Measurements from ENCODE around the gene LRIG2. TPM values are rescaled to one million over a fixed set of nuclear protein-coding genes. Genes with fewer than 3 reads are reported as not detected.

Gene LRIG2
- total and polyA plus RNA-seq, 2 donors from 2014 or later, result 3.6 to 17.4 TPM

DNA sequence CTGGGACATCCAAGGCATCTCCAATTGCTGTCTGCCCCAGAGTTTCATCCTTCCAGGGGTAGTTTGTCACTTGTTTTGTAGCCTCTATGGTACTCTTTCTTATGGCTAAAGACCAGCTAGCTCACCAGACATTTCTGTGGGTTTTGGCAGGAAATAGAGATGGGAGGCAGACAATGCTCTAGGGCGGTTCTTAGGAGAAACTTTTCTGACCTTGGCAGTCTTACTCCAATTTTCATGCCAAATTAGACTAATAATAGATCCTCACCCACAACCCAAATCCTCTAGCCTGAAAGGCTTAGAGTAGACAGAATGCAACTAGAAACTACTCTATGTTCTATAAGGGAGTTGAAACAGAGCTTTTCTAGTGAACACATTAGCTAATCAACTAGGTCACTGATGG lies 69.8 kb downstream of the LRIG2 start:
- DNase-seq, result no peak
- intact Hi-C loops (cut with DNase I), result loop anchor here (10.0 kb wide), 1 partner anchor 542 kb away; no protein-coding TSS in a partner anchor
- no peak overlapping the region for H3K27ac ChIP-seq (ENCODE audit: low read depth in 2 of 2, low read length in 2 of 2)
- TF ChIP-seq, protein P1, sequence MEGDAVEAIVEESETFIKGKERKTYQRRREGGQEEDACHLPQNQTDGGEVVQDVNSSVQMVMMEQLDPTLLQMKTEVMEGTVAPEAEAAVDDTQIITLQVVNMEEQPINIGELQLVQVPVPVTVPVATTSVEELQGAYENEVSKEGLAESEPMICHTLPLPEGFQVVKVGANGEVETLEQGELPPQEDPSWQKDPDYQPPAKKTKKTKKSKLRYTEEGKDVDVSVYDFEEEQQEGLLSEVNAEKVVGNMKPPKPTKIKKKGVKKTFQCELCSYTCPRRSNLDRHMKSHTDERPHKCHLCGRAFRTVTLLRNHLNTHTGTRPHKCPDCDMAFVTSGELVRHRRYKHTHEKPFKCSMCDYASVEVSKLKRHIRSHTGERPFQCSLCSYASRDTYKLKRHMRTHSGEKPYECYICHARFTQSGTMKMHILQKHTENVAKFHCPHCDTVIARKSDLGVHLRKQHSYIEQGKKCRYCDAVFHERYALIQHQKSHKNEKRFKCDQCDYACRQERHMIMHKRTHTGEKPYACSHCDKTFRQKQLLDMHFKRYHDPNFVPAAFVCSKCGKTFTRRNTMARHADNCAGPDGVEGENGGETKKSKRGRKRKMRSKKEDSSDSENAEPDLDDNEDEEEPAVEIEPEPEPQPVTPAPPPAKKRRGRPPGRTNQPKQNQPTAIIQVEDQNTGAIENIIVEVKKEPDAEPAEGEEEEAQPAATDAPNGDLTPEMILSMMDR (IDR thresholded peaks at IDR 0.05; ENCODE audit: borderline replicate concordance, extremely low read depth, insufficient read depth), result no peak
- H3K9me3 ChIP-seq (ENCODE audit: control insufficient read depth in 2 of 3, insufficient read depth in 1 of 3, low read length in 3 of 3), result no peaks in the 10 kb centered on the region
- H3K9ac ChIP-seq (ENCODE audit: low read length in 3 of 3), result no peak overlapping the region
- H3K36me3 ChIP-seq (ENCODE audit: control insufficient read depth in 2 of 3, insufficient read depth in 3 of 3, low read length in 3 of 3), result no peaks in the 10 kb centered on the region
- no peak overlapping the region for H3K4me3 ChIP-seq (ENCODE audit: low read length in 3 of 3)
- peaks cover 0 to 11% (median 6%) of the 10 kb centered on the region in 3 donors for H3K4me1 ChIP-seq (ENCODE audit: control insufficient read depth in 2 of 3, insufficient read depth in 2 of 3, low read depth in 1 of 3, low read length in 3 of 3)
- no peak for FAIRE-seq
- no peaks in the 10 kb centered on the region for H3K27me3 ChIP-seq (ENCODE audit: control insufficient read depth, insufficient read depth, low read length)

DNA sequence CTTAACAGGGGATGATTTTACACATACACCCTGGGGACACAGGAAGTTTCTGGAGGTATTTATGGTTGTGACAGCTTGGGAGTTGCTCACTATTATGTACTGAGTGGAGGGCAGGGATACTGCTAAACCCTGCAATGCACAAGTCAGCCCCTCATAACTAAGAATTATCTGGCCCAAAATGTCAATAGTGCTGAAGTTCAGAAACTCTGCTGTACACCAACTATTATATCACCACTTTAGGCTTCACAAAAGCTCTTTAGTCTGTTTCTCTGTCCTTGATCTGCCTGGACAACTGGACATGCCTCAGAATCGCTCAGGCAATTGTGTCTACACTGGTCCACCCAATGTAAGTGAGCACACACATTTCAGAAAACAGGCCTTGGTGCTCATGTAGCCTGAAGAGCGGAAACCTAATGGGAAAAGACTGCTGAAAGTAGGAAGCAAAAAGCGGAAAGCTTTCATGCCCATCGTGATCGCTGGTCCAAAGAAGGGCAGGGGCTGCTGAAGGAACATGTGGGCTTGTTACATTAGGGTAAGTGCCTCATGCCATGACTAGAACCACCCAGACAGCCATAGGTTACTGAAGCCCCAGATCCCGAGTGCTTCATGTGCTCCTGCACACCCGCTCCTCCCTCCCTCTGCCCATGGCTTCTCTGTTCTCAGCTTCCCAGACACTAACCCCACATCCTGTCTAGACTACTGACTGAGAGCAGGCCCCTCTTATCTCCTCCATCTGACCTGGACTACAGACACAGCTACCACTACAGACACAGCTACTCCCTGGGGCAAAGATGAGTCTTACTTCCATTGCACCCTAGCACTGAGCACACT lies 73.5 kb downstream of the LRIG2 start:
- no peak for FAIRE-seq
- intact Hi-C loops (cut with DNase I), result loop anchor here (10.0 kb wide), 1 partner anchor 538 kb away; no protein-coding TSS in a partner anchor

DNA sequence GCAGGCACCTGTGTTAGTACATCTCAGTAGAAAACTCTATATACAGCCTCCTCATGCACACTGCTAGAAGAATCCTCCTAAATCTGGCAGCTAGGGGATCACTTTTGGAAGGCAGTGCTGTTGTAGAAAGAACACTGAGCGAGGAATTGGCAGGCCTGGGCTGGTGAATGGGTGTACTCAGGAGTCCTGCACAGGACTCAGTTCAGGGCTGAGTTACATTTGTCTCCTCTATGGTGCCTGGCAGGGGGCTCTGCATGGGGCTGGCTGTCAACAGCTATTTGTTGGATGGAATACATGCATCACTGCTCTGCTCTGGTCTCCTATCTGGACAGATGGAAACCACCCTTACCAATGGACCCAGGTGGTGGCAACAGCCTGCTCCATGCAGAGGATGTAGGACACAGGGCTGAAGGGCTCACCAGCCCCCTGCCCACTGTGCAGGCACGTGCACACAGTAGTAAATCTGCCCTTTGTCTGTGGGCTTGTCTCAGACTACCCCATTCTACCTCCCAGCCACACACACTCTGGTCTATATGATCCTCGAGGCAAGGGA lies 74.2 kb downstream of the LRIG2 start:
- no peaks in the 10 kb centered on the region for H3K27me3 ChIP-seq (ENCODE audit: control insufficient read depth, insufficient read depth, low read length)
- H3K27ac ChIP-seq (ENCODE audit: low read depth in 2 of 2, low read length in 2 of 2), result no peak overlapping the region
- H3K9ac ChIP-seq (ENCODE audit: low read length in 3 of 3), result no peak overlapping the region
- intact Hi-C loops (cut with DNase I), result loop anchor here (10.0 kb wide), 1 partner anchor 538 kb away; no protein-coding TSS in a partner anchor
- TF ChIP-seq, protein P1 (IDR thresholded peaks at IDR 0.05; ENCODE audit: borderline replicate concordance, extremely low read depth, insufficient read depth), result no peak
- FAIRE-seq (no peak), DNase-seq (no peak)
- H3K4me3 ChIP-seq (ENCODE audit: low read length in 3 of 3), result no peak overlapping the region
- H3K36me3 ChIP-seq (ENCODE audit: control insufficient read depth in 2 of 3, insufficient read depth in 3 of 3, low read length in 3 of 3), result no peaks in the 10 kb centered on the region
- no peaks in the 10 kb centered on the region for H3K9me3 ChIP-seq (ENCODE audit: control insufficient read depth in 2 of 3, insufficient read depth in 1 of 3, low read length in 3 of 3)
- peaks cover 0 to 6% (median 2%) of the 10 kb centered on the region in 3 donors for H3K4me1 ChIP-seq (ENCODE audit: control insufficient read depth in 2 of 3, insufficient read depth in 2 of 3, low read depth in 1 of 3, low read length in 3 of 3)

More for the DNA sequence above, 73.5 kb downstream of the LRIG2 start:
- no peaks in the 10 kb centered on the region for H3K27me3 ChIP-seq (ENCODE audit: control insufficient read depth, insufficient read depth, low read length)
- no peak overlapping the region for H3K27ac ChIP-seq (ENCODE audit: low read depth in 2 of 2, low read length in 2 of 2)
- peaks cover 0 to 6% (median 2%) of the 10 kb centered on the region in 3 donors for H3K4me1 ChIP-seq (ENCODE audit: control insufficient read depth in 2 of 3, insufficient read depth in 2 of 3, low read depth in 1 of 3, low read length in 3 of 3)
- no peak overlapping the region for H3K9ac ChIP-seq (ENCODE audit: low read length in 3 of 3)
- H3K9me3 ChIP-seq (ENCODE audit: control insufficient read depth in 2 of 3, insufficient read depth in 1 of 3, low read length in 3 of 3), result no peaks in the 10 kb centered on the region
- H3K4me3 ChIP-seq (ENCODE audit: low read length in 3 of 3), result no peak overlapping the region
- DNase-seq, result no peak
- H3K36me3 ChIP-seq (ENCODE audit: control insufficient read depth in 2 of 3, insufficient read depth in 3 of 3, low read length in 3 of 3), result no peaks in the 10 kb centered on the region
- TF ChIP-seq, protein P1 (IDR thresholded peaks at IDR 0.05; ENCODE audit: borderline replicate concordance, extremely low read depth, insufficient read depth), result no peak

Measured in kidney (tissue), 14 donors.